CD4-positive, alpha-beta T cell treated with Interleukin-4 for 4 hours (primary cell): ENCODE measurements around the gene CMTM4.
"Not testable (repeated sequence)": the region's sequence is repeated elsewhere in the genome, so short reads cannot be mapped to it uniquely, and the experiment has no call there.

Experiments used
- DNase-seq: peaks from one replicate; pipeline ENCODE4 v3.0.0-alpha.2; 2020

Gene CMTM4

DNA sequence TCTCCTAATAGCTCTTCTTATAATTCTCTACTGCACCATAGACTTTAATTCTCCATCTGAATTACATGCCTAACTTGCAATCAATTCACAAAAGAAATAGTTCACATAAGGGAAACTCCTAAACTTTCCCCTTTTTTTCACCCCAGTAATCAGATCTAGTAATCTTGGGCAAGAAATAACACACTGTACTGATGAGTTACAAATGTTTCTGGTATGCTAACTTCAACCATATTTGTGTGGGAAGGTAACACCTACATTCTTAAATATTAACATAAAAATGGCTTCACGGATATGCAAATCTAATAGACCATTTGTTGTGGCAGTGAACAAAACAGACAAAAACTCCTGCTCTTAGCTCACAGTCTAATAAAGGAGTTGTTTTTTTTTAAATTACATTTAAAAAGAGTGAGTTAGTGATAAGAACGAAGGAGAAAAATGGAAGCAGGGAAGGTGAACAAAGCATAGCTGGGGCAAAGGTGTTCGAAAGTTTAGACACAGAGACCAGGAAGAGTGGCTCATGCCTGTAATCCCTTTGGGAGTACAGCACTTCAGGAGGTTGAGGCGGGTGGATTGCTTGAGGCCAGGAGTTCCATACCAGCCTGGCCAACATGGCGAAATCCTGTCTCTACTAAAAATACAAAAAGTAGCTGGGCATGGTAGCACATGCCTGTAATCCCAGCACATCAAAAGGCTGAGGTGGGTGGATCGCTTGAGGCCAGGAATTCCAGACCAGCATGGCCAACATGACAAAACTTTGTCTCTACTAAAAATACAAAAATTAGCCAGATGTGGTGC, 57.3 kb downstream of the CMTM4 start:
- no peak for DNase-seq

- no peak for DNase-seq
Measured at GRCh38 chr16:66637806-66638205, 58.7 kb downstream of the CMTM4 start.

DNA sequence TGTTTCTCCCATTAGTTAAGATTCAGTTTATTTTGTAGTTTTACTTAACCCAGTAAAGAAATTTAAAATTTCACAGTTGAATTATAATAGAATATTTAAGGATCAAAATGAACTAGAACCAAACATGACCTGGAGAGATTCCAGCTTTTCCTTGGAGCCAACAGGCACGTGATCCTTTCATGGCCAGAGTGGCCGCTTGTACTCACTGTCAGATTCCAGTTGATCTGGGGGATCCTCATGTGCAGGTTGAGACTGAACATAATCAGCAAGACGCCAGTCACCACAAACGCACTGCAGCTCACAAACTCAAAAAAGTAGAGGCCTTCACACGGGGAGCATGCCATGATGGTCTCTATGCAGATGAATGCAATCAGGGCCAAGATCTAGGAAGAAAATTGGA, 60.3 kb downstream of the CMTM4 start:
- DNase-seq, result no peak

DNA sequence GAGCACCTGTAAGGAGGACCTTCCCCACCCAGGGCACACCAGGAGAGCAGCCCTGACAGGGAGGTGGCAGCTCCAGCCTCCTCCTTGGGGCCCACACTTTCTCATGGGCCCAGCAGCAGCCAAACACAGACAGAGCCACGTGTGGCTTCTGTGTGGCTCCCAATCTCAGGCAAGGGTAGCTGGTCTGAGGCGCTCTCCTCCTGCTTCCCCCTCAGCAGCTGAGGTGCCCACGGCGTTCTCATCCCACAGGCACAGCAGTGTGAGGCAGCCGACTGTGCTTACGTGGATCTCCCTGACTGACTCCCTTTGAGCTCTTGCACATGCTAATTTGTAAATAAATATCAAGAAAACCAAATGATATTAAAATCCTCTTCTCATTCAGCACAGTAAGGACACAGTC, 61.1 kb downstream of the CMTM4 start:
- no peak for DNase-seq

GRCh38 chr16:66634527-66635196, 61.9 kb downstream of the CMTM4 start:
- DNase-seq, result no peak

GRCh38 chr16:66631558-66631957, 65.0 kb downstream of the CMTM4 start:
- not testable (repeated sequence) for DNase-seq

DNA sequence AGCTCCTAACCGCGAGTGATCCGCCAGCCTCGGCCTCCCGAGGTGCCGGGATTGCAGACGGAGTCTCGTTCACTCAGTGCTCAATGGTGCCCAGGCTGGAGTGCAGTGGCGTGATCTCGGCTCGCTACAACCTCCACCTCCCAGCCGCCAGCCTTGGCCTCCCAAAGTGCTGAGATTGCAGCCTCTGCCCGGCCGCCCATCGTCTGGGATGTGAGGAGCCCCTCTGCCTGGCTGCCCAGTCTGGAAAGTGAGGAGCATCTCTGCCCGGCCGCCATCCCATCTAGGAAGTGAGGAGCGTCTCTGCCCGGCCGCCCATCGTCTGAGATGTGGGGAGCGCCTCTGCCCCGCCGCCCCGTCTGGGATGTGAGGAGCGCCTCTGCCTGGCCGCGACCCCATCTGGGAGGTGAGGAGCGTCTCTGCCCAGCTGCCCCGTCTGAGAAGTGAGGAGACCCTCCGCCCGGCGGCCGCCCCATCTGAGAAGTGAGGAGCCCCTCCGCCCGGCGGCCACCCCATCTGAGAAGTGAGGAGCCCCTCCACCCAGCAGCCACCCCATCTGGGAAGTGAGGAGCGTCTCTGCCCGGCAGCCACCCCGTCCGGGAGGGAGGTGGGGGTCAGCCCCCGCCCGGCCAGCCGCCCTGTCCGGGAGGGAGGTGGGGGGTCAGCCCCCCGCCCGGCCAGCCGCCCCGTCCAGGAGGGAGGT, 65.8 kb downstream of the CMTM4 start:
- DNase-seq, result not testable (repeated sequence)

DNA sequence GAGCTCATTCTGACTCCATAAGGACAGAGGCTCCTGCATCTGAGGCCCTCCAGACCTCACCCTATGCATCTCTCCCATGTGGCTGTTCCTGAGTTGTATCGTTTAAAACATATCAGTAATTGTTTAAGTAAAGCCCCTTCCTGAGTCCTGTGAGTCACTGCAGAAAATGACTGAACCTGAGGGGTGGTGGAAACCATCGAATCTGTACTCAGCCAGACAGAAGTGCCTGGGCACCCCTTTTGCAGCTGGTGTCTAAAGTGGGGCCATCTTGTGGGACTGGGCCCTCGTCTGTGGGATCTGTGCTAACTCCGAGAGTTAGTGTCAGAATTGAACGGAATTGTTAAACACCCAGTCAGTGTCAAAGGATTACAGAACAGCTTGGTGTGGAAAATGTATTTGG, 66.7 kb downstream of the CMTM4 start:
- no peak for DNase-seq

DNA sequence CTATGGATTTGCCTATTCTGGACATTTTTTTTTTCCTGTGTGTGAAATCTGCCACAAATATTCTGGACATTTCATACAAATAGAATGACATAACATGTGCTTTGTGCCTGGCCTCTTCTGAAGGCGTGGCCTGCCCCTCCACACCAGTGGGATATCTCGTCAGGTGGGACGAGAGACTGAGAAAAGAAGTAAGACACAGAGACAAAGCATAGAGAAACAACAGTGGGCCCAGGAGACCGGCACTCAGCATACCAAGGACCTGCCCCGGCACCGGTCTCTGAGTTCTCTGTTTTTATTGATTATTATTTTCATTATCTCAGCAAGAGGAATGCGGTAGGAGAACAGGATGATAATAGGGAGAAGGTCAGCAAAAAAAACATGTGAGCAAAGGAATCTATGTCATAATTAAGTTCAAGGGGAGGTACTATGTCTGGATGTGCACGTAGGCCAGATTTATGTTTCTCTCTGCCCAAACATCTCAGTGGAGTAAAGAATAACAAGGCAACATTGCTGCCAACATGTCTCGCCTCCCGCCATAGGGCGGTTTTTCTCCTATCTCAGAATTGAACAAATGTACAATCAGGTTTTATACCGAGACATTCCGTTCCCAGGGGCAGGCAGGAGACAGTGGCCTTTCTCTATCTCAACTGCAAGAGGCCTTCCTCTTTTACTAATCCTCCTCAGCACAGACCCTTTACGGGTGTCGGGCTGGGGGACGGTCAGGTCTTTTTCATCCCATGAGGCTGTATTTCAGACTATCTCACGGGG, 68.7 kb downstream of the CMTM4 start:
- not testable (repeated sequence) for DNase-seq

- DNase-seq, result no peak
Measured at GRCh38 chr16:66623755-66624154, 72.8 kb downstream of the CMTM4 start.

GRCh38 chr16:66622863-66623262, 73.7 kb downstream of the CMTM4 start:
- no peak for DNase-seq

DNA sequence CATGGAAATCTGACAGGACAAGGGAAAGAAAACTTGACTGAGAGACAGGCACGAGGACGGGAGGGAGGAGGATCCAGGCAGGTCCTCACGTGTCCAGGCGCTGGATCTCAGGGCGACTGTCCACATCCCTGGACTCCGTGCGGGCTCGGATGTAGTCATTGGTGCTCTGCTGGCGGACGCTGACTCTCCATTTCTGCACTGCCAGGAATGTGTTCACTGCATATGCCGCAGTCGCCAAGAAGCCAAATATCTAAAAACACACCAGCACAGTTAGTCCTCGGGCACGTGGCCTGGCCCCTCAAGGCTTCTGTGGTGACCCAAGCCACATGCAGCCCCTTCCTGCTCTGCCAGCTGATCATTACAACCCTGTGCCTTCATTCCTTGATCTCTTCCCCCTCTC, 74.6 kb downstream of the CMTM4 start:
- no peak for DNase-seq

- DNase-seq, result no peak
Measured at GRCh38 chr16:66620429-66620795, 76.1 kb downstream of the CMTM4 start.

DNA sequence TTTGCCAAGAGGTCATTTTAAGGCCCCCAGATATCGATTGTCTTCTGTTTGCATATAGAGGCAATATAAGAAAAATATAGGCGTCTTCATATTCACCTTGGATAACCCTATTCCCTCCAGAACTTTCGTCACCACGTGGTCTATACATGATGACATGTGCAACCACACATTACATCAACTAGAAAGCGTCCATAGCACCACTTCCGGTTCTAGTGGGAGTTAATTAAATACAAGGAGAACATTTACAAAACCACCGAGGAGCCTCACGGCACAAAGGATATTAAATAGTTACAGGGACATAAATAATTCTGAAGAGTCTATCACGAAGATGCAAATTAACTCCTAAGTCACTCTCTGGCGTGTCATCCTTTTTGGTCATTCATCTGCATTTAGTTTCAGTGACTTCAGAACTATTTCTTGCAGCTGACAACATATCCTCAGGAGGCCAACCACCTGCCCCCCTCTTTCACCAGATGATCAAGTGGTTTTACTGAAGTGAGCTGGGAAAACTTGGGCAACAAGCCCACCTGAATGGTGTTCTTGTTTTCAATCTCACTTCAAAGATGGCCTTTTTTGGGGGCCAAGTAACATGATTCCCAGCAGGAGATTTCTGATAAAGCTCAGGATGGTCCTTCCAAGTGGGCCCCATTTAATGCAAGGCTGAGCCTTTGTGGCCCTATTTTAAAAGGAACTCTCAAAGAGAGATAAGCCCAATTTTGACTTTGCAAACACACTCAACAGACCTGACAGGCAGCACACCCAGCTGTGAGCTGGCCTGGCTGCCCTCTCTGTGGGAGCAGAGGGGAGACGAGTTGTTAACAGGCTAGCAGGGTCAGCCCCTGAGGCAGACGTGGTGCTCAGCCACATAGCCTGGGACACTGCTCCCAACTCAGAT, 76.8 kb downstream of the CMTM4 start:
- no peak for DNase-seq

GRCh38 chr16:66618588-66619375, 77.8 kb downstream of the CMTM4 start:
- DNase-seq, result no peak

DNA sequence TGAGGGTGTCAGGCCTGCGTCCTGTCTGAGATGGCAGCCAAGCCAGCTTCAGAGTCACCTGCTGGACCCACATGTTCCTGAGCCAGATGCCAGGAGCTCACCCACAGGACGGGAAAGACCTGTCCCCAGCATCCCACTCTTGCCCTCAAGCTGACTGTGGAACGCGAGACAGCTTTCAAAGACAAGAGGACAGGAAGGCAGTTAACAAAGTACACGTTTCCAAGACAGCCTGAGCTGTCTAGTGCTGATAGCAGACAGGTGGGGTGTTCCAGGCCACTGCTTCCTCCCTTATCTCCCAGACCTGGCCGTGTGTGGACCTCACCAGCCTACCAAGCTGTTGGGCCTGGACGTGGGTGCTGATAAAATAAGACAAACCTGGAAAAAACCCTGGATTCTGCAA, 78.8 kb downstream of the CMTM4 start:
- no peak for DNase-seq

DNA sequence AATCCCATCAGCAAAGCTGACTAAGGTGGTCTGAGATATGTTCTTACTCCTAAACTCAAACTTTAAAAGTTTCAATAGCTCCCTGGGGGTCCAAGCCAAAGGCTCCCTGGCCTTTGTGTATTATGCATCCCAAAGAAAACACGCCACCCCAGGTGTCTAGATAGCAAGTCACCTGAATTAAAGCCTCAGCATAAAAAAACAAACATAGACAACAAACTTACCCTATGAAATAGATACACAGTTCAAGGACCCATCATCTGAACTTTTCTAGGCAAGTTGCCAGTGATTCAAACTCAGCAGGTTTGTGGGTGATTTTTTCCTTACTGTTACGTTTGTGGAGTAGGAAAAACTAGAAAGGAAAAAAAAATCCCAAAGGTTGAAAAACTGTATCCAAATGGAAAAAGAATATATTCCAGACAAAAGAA, 79.5 kb downstream of the CMTM4 start:
- DNase-seq, result no peak

DNA sequence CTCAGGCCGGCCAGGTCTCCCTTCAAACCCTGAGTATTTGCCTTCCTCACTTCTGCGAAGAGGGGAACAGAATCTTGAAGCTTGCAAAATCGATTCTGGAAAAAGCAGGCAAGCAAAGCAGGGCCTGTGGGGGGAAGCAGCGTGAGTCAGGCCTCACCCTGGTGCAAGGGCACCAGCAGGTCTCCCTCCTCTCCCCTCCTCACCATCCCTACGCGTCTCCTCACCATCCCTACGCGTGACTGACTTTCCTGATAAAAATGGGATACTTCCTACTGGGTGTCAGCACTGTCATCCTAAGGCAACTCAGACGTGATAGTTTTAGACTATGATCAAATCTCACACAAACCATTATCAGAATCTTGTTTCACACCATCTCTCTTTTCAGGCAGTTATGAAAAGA, 80.0 kb downstream of the CMTM4 start:
- no peak for DNase-seq

GRCh38 chr16:66616169-66616568, 80.4 kb downstream of the CMTM4 start:
- no peak for DNase-seq

DNA sequence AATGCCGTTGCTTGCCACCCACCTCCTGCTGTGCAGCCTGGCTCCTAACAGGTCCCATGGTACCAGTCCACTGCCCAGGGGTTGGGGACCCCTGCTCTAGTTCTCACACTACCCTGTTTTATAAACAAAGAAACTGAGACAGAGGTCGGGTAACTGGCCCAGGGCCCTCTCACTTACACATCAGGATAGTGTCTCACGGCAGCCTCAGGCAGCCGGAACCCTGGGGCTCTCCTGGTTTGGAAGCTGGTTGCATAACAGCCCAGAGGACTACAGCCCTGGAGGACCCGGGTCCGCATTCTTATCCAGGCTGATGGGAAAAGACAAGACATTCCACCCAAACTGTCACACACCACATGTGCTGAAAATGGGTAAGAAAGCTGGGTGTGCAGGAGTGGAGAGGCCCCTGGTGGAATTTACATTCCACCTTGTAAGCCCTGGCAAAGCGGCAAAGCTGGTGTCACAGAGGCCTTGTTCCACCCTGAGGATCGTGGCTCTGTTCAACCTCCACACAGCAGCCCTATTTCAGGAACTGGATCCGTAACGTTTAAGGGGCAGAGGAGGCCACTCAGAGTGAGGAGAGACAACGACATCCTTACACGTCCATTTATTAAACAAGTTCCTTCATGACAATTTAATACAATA, 82.3 kb downstream of the CMTM4 start:
- no peak for DNase-seq

GRCh38 chr16:66612422-66612821, 84.1 kb downstream of the CMTM4 start:
- DNase-seq, result no peak
